NCI-H345 treated with DMSO at 0.1 percent for 48 hours (cell line): ENCODE data around the gene RIOK3.

ENCODE experiments used
- DNase-seq: peaks from one replicate; lab custom pipeline; 2025; ENCODE audit not compliant: unreplicated experiment; lab: John Stamatoyannopoulos, UW

The RIOK3 gene

DNA sequence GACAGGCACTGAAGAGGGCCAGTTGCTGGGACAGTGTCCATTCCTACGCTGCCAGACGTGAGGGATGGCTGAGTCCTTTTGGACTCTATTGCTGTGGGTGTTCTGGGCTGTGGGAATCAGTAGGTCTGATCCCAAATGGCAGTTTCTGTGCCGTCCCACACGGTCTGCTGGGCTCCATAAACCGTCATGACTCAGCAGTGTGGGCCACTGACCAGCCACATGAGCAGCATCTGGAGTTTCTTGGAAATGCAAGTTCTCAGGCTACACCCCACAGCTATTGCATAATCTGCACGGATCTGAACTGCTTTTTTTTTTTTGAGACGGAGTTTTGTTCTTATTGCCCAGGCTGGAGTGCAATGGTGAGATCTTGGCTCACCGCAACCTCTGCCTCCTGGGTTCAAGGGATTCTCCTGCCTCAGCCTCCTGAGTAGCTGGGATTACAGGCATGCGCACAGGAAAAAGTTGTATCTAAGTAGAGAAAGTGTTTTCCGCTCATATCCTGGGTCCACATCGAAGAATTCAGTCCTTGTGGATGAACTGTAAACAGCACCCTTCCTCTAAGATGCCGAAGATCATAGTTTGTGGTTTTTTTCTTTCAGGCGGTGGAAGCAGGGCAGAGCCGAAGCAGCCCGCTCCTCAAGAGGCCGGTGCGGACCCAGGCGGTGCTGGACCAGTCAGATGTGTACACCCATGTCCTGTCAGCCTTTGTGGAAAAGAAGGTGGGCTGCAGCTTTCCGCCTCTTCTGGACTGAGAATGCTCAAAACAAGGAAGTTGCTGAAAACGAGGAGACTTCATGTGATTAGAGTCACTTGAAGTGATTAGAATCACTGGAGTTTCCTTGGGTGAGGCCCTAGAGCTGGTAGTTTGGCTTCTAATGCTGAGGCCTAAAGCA is 75.7 kb downstream of the RIOK3 start:
- DNase-seq, result no peak

DNA sequence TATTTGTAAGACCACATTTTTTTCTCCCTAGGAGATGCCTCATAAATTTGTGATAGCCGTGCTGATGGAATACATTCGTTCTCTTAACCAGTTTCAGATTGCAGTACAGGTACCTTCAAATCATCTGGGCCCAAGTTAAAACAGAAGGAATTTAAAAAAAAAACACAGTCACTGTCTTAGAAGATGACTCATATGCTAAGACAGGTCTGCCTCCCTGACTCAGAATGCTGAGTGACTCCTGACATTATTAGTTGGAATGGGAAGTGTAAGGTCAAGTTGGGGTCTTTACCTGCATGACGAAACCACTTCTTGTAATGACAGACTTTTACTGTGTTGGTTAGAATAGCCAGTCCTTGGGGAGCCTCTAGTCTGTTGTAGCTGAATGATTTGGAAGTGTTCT is 76.5 kb downstream of the RIOK3 start:
- no peak for DNase-seq

GRCh38 chr18:23530195-23530594 is 77.1 kb downstream of the RIOK3 start:
- no peak for DNase-seq

DNA sequence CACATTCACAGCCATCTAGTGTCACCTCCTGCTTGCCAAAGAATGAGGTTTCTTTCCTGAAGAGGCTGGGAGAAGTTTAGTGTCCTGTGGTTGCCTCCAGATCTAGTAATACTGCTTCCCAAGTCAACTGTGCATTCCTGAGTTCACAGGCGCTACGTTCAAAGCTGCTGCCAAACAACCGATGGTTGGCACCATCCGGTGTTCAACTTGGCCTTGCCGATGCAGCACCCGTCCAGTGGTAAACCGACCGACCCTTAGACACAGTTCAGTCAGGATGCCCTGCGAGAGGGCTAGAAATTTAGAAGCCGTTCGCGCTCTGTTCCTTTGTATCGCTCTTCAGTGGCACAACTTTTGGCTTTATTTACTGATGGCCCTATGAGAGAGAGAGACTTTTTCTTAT is 78.8 kb downstream of the RIOK3 start:
- DNase-seq, result no peak
